MCF 10A (cell line): ENCODE data around the gene HID1. TPM values are rescaled to one million over a fixed set of nuclear protein-coding genes. Genes with fewer than 3 reads are reported as not detected.

ENCODE experiments used
- BruUV-seq: library from RNA; stranded (reverse); fragments of 400-500 nt; replicated peaks from 2 replicates; lab custom pipeline; 2021; lab: Mats Ljungman, UMichigan
- CTCF ChIA-PET: fragments of 300-600 bp; sonication (Branson Sonifier 250); formaldehyde crosslinking; extraction: SDS; loops from one replicate; lab custom pipeline; 2021; ENCODE audit warnings: antibody characterized with exemption, inconsistent platforms; lab: Yijun Ruan, JAX
- POLR2A ChIA-PET: fragments of 300-600, 350-650 bp; sonication (Branson Sonifier 250); formaldehyde crosslinking; extraction: SDS; loops from one replicate; lab custom pipeline; 2020; ENCODE audit warnings: antibody characterized with exemption, inconsistent platforms; lab: Yijun Ruan, JAX
- DNase-seq: peaks from one replicate; pipeline ENCODE4 v3.0.0-alpha.2; 2018; ENCODE audit not compliant: unreplicated experiment
- H3K27ac Mint-ChIP-seq: one replicate; pipeline ENCODE4 v1.8.0; 2022; ENCODE audit warnings: mild to moderate bottlenecking, low read depth, mixed read lengths; ENCODE audit not compliant: unreplicated experiment
- H3K27me3 Mint-ChIP-seq: one replicate; pipeline ENCODE4 v1.8.0; 2022; ENCODE audit warnings: mixed read lengths; ENCODE audit not compliant: insufficient read depth, unreplicated experiment
- H3K36me3 Mint-ChIP-seq: one replicate; pipeline ENCODE4 v1.8.0; 2022; ENCODE audit warnings: mild to moderate bottlenecking, moderate library complexity, mixed read lengths; ENCODE audit not compliant: insufficient read depth, unreplicated experiment
- H3K4me1 Mint-ChIP-seq: one replicate; pipeline ENCODE4 v1.8.0; 2022; ENCODE audit warnings: mixed read lengths; ENCODE audit not compliant: insufficient read depth, unreplicated experiment
- H3K4me3 Mint-ChIP-seq: one replicate; pipeline ENCODE4 v1.8.0; 2022; ENCODE audit warnings: mild to moderate bottlenecking, moderate library complexity, mixed read lengths; ENCODE audit not compliant: unreplicated experiment
- H3K9me3 Mint-ChIP-seq: one replicate; pipeline ENCODE4 v1.8.0; 2022; ENCODE audit warnings: mixed read lengths; ENCODE audit not compliant: unreplicated experiment
- intact Hi-C: fragments of 100-400 bp; cut with micrococcal nuclease; formaldehyde crosslinking; loops from 2 replicates; pipeline ENCODE4 v1.14.1; 2022
- total RNA-seq: library from RNA; stranded (reverse); gene quantifications from 2 replicates; pipeline ENCODE4 v1.2.3, GENCODE V29; 2022
- TF ChIP-seq, protein P1 (sequence below): fragments of 200-600 bp; IDR thresholded peaks from one replicate; pipeline ENCODE4 v1.8.0; 2022; ENCODE audit warnings: antibody characterized with exemption, mild to moderate bottlenecking; ENCODE audit not compliant: unreplicated experiment

The HID1 gene
- total RNA-seq, 1 experiment from 2014 or later, result 3.2 TPM

- DNase-seq, result no peak
- ChIA-PET CTCF (interaction anchor here (1.0 kb wide), 1 partner anchor 14 kb away, joined by 4 read pairs; no protein-coding TSS in a partner anchor), POLR2A (interaction anchor here (2.3 to 6.2 kb wide), 2 partner anchors 11 to 14 kb away, joined by 8 to 27 read pairs; partner anchors contain the start of genes CDR2L and MRPL58)
- H3K27me3 Mint-ChIP-seq, result no peaks in the 10 kb centered on the region
- no peak overlapping the region for H3K27ac Mint-ChIP-seq
- H3K9me3 Mint-ChIP-seq, result no peaks in the 10 kb centered on the region
- peaks cover 16% of the 10 kb centered on the region for H3K36me3 Mint-ChIP-seq
- TF ChIP-seq, protein P1, sequence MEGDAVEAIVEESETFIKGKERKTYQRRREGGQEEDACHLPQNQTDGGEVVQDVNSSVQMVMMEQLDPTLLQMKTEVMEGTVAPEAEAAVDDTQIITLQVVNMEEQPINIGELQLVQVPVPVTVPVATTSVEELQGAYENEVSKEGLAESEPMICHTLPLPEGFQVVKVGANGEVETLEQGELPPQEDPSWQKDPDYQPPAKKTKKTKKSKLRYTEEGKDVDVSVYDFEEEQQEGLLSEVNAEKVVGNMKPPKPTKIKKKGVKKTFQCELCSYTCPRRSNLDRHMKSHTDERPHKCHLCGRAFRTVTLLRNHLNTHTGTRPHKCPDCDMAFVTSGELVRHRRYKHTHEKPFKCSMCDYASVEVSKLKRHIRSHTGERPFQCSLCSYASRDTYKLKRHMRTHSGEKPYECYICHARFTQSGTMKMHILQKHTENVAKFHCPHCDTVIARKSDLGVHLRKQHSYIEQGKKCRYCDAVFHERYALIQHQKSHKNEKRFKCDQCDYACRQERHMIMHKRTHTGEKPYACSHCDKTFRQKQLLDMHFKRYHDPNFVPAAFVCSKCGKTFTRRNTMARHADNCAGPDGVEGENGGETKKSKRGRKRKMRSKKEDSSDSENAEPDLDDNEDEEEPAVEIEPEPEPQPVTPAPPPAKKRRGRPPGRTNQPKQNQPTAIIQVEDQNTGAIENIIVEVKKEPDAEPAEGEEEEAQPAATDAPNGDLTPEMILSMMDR, result no peak
- no peak overlapping the region for H3K4me3 Mint-ChIP-seq
- BruUV-seq, result no TSS peak
- H3K4me1 Mint-ChIP-seq, result no peaks in the 10 kb centered on the region
- intact Hi-C loops, result no loop called here
Observed at GRCh38 chr17:75001915-75002843, 29.6 kb upstream of the HID1 start.

- H3K36me3 Mint-ChIP-seq, result peaks cover 16% of the 10 kb centered on the region
- ChIA-PET CTCF (interaction anchor here (0.6 to 1.8 kb wide), 4 partner anchors 11 to 336 kb away, joined by 3 to 6 read pairs (median 4); no protein-coding TSS in a partner anchor), POLR2A (interaction anchor here (1.2 to 6.2 kb wide), 2 partner anchors 11 to 13 kb away, joined by 3 to 27 read pairs; partner anchors contain the start of gene MRPL58)
- no peaks in the 10 kb centered on the region for H3K9me3 Mint-ChIP-seq
- H3K4me1 Mint-ChIP-seq, result no peaks in the 10 kb centered on the region
- no peaks in the 10 kb centered on the region for H3K27me3 Mint-ChIP-seq
- H3K27ac Mint-ChIP-seq, result no peak overlapping the region
- BruUV-seq, result no TSS peak
- TF ChIP-seq, protein P1, result no peak
- DNase-seq, result no peak
- intact Hi-C loops, result no loop called here
- H3K4me3 Mint-ChIP-seq, result no peak overlapping the region
Observed at GRCh38 chr17:74999523-74999922, 27.0 kb upstream of the HID1 start.

DNA sequence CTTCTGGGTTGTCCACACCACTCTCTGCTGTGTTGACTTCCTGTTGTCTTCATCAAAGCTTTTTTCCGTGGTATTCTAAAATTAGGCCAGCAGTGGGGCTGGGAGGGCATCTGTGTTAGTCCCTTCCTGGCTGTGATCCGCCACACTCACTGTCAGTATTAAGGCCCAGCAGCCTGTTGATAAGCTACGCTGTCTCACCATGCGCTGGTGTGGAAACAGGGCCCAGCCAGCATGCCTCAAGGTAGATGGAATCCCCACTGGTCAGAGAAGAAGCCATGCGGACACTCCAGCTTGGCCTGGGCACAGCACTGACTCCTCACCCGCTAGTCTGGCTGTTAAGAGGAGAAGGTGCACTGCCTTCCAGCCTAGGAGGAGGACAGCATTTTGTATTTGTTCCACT, 26.2 kb upstream of the HID1 start:
- DNase-seq, result no peak
- peaks cover 16% of the 10 kb centered on the region for H3K36me3 Mint-ChIP-seq
- no peak overlapping the region for H3K27ac Mint-ChIP-seq
- BruUV-seq, result no TSS peak
- intact Hi-C loops, result no loop called here
- H3K9me3 Mint-ChIP-seq, result no peaks in the 10 kb centered on the region
- POLR2A ChIA-PET, result interaction anchor here (1.2 to 6.2 kb wide), 2 partner anchors 12 to 14 kb away, joined by 3 to 27 read pairs; partner anchors contain the start of gene MRPL58
- H3K27me3 Mint-ChIP-seq, result no peaks in the 10 kb centered on the region
- H3K4me3 Mint-ChIP-seq, result no peak overlapping the region
- CTCF ChIA-PET, result interaction anchor here (0.6 to 1.8 kb wide), 4 partner anchors 10 to 327 kb away, joined by 3 to 6 read pairs (median 4); no protein-coding TSS in a partner anchor
- H3K4me1 Mint-ChIP-seq, result peaks cover 2% of the 10 kb centered on the region
- TF ChIP-seq, protein P1, result no peak

GRCh38 chr17:74995847-74996246, 23.3 kb upstream of the HID1 start:
- no peak overlapping the region for H3K4me3 Mint-ChIP-seq
- TF ChIP-seq, protein P1, result no peak
- ChIA-PET POLR2A (interaction anchor here (0.7 to 10.4 kb wide), 2 partner anchors 14 to 176 kb away, joined by 3 to 228 read pairs; partner anchors contain the start of gene MRPL58), CTCF (interaction anchor here (0.6 to 1.7 kb wide), 3 partner anchors 34 to 408 kb away, joined by 3 to 9 read pairs (median 8); no protein-coding TSS in a partner anchor)
- no TSS peak for BruUV-seq
- no peaks in the 10 kb centered on the region for H3K36me3 Mint-ChIP-seq
- intact Hi-C loops, result no loop called here
- H3K4me1 Mint-ChIP-seq, result peaks cover 25% of the 10 kb centered on the region
- H3K27ac Mint-ChIP-seq, result no peak overlapping the region
- no peak for DNase-seq
- no peaks in the 10 kb centered on the region for H3K27me3 Mint-ChIP-seq
- no peaks in the 10 kb centered on the region for H3K9me3 Mint-ChIP-seq
